ENCODE measurements around the gene MIF4GD.
"Not testable (repeated sequence)": the region's sequence is repeated elsewhere in the genome, so short reads cannot be mapped to it uniquely, and the experiment has no call there.

Gene MIF4GD

GRCh38 chr17:75260641-75261335 lies 10.2 kb downstream of the MIF4GD start:
- peak; percentile 60 for DNase-seq (ENCODE audit: low spot score)

DNA sequence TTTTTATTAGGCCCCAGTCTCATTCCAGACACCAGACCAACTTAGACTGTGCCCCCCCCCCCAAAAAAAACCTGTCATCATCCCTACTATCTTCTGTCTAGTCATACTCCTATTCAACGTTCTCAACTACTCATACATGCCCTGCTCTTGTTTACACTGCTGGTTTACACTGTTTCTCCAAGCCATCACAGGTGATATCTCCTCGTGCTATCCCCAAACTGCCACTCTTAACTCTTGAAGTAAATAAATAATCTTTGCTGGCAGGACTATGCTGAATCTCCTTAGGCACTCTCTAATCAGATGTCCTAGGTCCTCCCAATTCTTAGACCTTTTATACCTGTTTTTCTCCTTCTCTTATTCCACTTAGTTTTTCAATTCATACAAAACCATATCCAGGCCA lies 13.8 kb downstream of the MIF4GD start:
- not testable (repeated sequence) for DNase-seq (ENCODE audit: low spot score)

DNA sequence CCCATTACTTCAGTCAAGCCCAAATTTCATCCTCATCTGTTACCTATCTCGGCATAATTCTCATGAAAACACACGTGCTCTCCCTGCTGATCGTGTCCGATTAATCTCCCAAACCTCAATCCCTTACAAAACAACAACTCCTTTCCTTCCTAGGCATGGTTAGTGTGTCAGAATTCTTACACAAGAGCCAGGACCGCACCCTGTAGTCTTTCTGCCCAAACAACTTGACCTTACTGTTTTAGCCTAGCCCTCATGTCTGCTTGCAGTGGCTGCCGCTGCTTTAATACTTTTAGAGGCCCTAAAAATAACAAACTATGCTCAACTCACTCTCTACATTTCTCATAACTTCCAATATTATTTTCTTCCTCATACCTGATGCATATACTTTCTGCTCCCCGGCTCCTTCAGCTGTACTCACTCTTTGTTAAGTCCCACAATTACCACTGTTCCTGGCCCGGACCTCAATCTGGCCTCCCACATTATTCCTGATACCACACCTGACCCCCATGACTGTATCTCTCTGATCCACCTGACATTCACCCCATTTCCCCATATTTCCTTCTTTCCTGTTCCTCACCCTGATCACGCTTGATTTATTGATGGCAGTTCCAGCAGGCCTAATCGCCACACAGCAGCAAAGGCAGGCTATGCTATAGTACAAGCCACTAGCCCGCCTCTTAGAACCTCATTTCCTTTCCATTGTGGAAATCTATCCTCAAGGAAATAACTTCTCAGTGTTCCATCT lies 14.9 kb downstream of the MIF4GD start:
- not testable (repeated sequence) for DNase-seq (ENCODE audit: low spot score)

DNA sequence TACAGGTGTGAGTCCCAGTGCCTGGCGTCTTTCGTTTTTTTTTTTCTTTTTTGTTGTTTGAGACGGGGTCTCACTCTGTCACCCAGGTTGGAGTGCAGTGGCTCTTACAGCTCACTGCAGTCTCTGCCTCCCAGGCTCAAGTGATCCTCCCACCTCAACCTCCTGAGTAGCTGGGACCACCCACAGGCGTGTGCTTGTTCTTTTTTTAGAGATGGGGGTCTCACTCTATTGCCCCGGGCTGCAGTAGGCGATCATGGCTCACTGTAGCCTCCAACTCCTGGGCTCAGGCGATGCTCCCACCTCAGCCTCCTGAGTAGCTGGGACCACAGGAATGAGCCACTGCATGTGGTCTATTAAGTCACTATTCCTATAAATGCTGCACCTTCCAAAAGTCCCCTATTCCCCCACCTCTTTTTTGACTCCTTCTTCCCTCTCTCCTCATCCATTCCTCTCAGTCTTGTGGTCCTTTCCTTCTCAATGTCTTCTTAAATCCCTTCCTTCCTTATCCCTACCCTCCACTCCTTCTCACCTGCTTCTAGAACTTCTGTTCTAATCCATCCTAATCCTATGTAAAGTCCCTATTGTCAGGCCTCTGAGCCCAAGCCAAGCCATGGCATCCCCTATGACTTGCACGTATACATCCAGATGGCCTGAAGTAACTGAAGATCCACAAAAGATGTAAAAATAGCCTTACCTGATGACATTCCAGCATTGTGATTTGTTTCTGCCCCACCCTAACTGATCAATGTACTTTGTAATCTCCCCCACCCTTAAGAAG lies 18.8 kb downstream of the MIF4GD start:
- no peak for DNase-seq (ENCODE audit: low spot score)

DNA sequence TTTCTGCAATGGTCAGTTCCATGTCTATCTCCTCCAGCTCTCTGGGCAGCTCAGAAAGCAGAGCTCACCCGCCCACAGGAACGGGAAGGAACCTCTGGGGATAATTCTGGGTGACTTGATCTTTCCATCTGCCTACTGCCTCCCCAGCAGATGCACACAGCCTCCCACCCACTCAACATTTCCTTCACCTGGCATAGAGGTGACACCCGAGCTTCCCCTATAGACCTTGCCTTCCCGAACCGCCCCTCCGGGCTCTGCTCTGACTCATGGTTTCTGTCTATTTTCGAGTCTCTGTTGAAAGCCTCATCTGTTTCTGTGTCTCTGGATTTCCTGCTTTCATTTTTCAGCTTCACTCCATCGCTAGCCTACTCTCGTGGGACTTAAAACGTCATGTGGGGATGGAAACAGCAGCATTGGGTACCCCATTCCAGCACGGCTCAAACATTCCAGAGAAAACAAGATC lies 21.0 kb downstream of the MIF4GD start:
- DNase-seq (ENCODE audit: low spot score), result peak; percentile 72

DNA sequence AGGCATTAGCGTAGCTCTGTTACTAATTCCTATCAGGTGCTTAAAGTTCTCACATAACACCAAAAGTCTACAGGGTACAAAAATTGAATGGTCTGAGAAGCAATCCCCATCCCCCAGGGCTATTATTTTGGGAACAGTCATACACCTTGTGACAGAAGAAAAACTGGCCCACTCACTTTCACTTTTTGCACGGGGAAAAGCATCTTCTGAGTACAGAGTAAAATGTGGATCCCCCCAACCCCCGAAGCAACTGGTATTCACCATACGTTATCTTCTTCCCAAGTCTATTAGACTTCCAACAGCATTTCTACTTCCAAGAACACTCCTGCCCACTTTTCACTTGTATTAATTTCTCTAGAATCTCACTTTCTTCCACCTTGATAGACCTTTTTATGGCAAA lies 21.5 kb downstream of the MIF4GD start:
- DNase-seq (ENCODE audit: low spot score), result no peak

GRCh38 chr17:75246404-75246803 lies 24.6 kb downstream of the MIF4GD start:
- DNase-seq (ENCODE audit: low spot score), result no peak

DNA sequence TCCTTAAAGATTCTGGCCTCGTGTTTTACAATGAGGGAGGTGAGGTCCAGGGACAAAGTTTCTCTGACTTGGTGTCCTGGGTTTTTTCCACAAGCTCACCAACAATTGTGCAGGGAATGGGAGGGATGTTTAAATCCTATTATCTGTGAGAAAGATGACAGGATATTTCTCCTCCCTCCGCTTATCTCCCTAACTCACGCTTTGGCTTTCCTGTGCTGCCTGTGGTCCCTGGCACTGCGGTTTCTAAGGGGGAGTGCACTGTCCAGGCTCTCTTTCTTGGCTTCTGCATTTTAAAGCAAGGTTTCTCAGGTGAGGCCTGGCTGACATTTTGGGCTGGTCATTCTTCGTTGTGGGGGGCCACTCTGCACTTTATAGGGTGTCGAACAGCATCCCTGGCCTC lies 26.0 kb downstream of the MIF4GD start:
- DNase-seq (ENCODE audit: low spot score), result no peak

- DNase-seq (ENCODE audit: low spot score), result no peak
Measured at GRCh38 chr17:75244133-75244866, 26.7 kb downstream of the MIF4GD start.

DNA sequence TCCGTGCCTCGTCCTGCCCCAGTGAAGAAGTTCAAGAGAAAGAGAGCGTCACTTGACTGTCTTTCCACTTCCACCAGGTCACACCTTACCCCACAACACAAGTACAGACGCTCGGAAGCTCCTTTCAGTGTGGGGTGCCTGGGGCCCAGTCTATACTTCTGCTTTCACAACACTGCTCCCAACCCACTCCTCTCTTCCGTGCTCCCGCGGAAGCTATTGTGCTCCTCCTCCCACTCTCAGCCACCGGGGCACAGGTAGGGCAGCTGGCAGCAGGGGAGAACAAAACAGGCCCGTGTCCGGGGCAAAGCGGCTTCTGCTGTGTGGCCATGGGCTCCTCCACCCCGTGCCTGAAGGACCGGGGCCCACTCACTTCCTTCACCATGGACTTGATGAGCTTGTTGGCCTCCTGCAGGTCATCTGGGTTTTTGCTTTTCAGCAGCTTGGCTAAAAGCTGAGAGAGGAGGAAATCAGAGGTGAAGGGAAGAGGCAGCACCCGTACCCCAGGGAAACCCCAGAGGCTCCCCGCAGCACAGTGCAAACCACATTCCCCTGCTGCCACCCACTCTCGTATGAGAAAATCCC lies 28.5 kb downstream of the MIF4GD start:
- DNase-seq (ENCODE audit: low spot score), result peak; percentile 42

- DNase-seq (ENCODE audit: low spot score), result peak; percentile 23
Measured at GRCh38 chr17:75241996-75242460, 29.0 kb downstream of the MIF4GD start.

DNA sequence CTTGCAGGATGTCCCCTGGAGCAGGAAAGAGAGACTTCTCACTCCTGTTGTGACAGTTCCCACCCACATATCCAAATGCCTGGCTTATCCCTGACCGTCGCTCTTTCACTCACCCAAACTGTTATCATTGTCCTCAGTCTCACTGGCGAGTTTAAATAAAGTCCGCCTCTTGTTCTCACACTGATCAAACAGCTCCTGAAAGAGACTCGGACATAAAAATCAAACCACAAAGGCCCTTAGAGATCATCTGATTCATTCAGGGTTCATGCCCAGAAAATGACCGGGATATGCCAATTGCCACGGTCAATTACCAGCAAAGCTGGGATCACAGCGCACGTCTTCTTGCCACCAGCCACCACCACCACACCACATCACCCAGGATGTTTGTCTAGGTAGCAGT lies 29.5 kb downstream of the MIF4GD start:
- no peak for DNase-seq (ENCODE audit: low spot score)

DNA sequence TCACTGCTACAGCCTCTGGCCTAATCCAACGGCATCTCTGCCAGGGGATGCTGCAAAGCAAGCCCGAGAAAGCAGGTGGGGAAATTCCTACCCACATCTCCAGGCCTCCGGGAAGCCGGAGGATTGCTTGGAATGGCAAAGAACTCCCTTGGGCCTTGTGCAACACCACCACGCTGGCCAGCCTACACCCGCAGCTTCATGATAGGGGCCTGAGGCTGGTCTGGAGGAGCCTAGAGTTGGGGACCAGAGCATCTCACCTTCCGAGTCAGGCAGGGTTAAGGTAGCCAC lies 29.9 kb downstream of the MIF4GD start:
- no peak for DNase-seq (ENCODE audit: low spot score)

DNA sequence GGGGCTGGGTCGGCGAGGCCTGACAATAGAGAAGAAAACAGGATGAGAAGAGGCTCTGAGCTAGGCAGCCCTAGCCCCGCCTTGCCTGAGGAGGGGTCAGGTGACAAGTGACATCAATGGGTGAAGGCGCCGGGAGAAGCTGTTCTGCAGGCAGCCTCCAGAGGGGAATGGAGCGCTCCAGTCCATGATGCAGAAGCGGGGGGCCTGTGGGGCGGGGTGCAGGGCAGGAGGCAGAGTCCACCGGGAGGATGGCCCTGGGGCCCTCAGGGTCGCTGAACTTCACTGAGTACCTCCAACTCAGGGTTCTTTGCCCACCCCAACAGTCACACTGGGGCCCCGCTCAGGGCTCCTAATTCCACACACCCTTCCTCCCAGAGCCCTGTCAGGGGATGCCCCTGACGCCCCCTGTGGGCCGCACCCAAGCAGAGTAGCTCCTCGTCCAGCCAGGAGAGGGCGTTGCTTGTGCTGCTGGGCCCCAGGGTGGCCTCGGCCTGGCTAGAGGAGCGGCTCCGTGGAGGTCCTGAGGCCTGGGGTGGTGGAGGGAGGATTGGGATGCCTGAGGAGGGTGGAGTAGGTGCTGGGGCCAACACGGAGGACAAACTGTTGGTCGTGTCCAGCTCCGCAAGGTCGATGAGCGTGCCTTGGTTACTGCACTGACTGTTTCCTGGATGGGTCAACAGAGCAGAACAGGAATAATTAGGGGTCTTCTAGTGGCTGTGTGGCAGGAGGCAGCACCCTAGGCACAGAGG lies 30.5 kb downstream of the MIF4GD start:
- DNase-seq (ENCODE audit: low spot score), result no peak

GRCh38 chr17:75239778-75240393 lies 31.1 kb downstream of the MIF4GD start:
- DNase-seq (ENCODE audit: low spot score), result no peak

DNA sequence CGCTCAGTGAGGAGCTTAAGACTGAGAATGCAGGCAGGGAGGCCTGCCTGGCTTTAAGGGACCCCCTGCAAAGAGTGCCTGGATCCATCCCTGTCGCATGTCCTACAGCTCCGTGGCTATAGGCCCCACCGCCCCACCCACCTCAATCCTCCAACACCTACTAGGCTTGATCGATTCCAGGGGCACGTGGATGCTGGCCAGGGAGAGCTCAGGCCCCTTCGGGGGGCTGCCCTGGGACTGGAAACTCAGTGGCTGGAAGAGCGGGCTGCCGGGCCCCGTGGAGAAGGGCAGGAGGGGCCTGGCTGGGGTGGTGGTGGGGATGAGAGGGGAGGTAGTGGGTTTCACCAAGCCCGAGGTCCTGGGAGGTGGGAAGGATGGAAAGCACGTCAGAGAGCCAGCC lies 31.8 kb downstream of the MIF4GD start:
- no peak for DNase-seq (ENCODE audit: low spot score)

- DNase-seq (ENCODE audit: low spot score), result peak; percentile 61
Measured at GRCh38 chr17:75238684-75239191, 32.3 kb downstream of the MIF4GD start.

DNA sequence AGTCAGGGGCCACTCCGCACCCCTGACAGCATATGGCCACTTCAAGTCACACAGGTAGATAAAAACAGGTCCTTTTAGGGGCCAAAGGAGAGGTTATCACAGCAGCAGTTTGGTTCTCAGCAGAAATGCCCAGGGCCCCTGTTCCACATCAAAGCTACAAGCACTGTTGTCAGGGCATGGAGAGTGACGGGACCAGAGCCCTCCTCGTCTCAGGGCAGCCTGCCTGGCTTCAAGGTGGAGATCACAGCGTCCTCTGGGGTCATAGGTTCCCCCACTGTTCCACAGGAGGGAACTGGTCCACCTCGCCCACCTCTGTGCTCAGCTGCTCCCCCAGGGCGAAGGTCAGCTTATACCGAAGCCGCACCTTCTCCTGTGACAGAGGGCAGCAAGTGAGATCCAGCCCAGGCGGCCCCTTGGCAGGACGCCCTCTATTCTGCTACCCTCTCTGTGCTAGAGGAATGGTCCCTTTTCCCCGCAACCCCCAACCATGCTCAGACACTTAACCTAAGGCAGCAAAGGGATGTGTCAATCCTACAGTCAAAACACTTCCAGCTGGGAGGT lies 32.9 kb downstream of the MIF4GD start:
- no peak for DNase-seq (ENCODE audit: low spot score)

DNA sequence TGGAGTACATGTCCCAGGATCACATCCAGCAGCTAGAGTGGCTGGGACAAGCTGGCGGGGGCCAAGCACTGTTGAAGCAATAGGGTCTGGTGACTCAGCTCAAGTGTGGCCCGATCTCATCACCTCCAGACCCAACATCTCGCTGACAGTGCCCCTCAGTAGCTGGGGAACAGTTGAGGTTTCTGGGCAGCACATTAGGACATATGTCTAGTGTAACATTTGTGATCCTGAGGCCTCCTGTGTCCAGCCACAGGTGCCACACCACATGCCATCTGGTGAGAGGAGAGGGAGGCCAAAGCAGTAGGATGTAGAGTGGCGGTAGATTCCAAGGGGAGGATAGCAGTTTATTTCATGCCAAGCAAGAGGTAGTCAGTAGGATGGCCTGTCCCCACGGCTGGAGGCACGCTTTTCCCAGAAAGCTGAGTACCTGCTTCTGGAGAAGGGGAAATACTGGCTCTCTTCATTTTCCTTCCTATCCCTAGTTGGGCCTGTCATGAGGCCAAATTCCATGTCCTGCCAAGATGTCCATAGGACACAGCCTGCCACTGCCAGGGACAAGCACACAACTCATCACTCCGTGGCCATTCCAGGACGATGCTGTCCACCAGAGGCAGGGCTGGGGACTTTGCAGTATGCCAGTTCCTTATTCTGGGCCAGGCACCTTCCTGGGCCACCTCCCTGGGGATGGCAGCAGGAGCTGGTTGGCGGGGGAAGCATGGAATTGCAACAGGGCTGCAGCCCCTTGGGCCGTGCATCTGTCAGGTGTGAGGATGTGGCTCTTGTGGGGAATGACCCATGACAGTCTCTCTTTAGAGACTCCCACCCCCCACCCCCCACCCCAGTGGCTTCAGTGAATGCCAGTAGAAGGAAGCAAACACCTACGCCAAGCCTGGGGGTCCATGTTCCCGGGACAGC lies 33.7 kb downstream of the MIF4GD start:
- DNase-seq (ENCODE audit: low spot score), result no peak
